Right lobe of liver (tissue), 6 donors: ENCODE data around the gene USP48. TPM values are rescaled to one million over a fixed set of nuclear protein-coding genes. Genes with fewer than 3 reads are reported as not detected.

ENCODE experiments used
- ATAC-seq, 4 donors: fragments of 200-7000 bp; cut with Tn5 transposase; one replicate each; pipeline ENCODE4 v1.9.1; 2020; ENCODE audit warnings: mild to moderate bottlenecking in 4 of 4, moderate library complexity in 4 of 4
- DNase-seq, 3 donors: peaks; one replicate each; pipeline ENCODE4 v3.0.0-alpha.2; 2020
- H3K27ac ChIP-seq, 3 donors: fragments of 200-600 bp; one replicate each; pipeline ENCODE4 v1.8.0; 2022
- H3K27me3 ChIP-seq, 2 donors: fragments of 200-600 bp; one replicate each; pipeline ENCODE4 v1.8.0; 2022
- H3K36me3 ChIP-seq, 4 donors: fragments of 200-600 bp; sonication (generic) in 1 of 4; one replicate each; pipeline versions ENCODE4 v1.5.1 to v1.8.0; 2017 to 2022; ENCODE audit warnings: control low read depth in 1 of 4
- H3K4me1 ChIP-seq, 4 donors: fragments of 200-600 bp; sonication (generic) in 1 of 4; one replicate each; pipeline versions ENCODE4 v1.5.1 to v1.8.0; 2017 to 2022; ENCODE audit warnings: control low read depth in 1 of 4
- H3K4me3 ChIP-seq, 3 donors: fragments of 200-600 bp; one replicate each; pipeline ENCODE4 v1.8.0; 2022
- H3K9me3 ChIP-seq, 4 donors: fragments of 200-600 bp; sonication (generic) in 1 of 4; one replicate each; pipeline versions ENCODE4 v1.5.1 to v1.8.0; 2017 to 2022; ENCODE audit warnings: control low read depth in 1 of 4
- CTCF ChIP-seq, 4 donors: fragments of 200-600 bp in 3 of 4; fragments of 450-650 bp in 1 of 4; IDR thresholded peaks; one replicate each; pipeline versions ENCODE4 v1.5.1 to v1.8.0; 2016 to 2022; ENCODE audit warnings: antibody characterized with exemption in 4 of 4, mild to moderate bottlenecking in 2 of 4
- POLR2A ChIP-seq: fragments of 450-650 bp; IDR thresholded peaks from one replicate; pipeline ENCODE4 v1.6.1; 2017; ENCODE audit warnings: antibody characterized with exemption, mild to moderate bottlenecking
- WGBS: methylation state at CpG from one replicate; pipeline ENCODE4 v1.1.6; 2018; ENCODE audit warnings: low coverage, low lambda C conversion rate; ENCODE audit not compliant: insufficient coverage; ENCODE audit errors: missing lambda C conversion rate; 5-methylcytosine and 5-hydroxymethylcytosine counted together
- intact Hi-C, 2 donors: fragments of 100-400 bp; cut with DNase I; formaldehyde crosslinking; loops; one replicate each; pipeline versions ENCODE4 v1.11.2 to v1.14.1; 2022
- total RNA-seq, 6 experiments: library from RNA; depleted of rRNA in 2 of 6; stranded (reverse); fragments of >200 nt in 2 of 6; fragmentation: NEBNext Ultra II Directional in 3 of 6; extraction: Animal tissue kit (Norgen Biotek cat#: 25700) in 3 of 6; gene quantifications; one replicate each; pipeline versions ENCODE4 v1.1.0 to v1.2.4, GENCODE V29; 2016 to 2023
- donor health status: DM: no; HTN: yes; CAD: no.
- donor health status: DM: no; HTN: no; CAD: no.
- donor health status: DM: no; HTN: no; CAD: no.
- donor health status: DM: no; HTN: yes; CAD: no.
- donor health status: DM: no; HTN: yes; CAD: no.

Gene USP48
- total RNA-seq, 6 experiments from 2014 or later: 21.3 to 24.5 (median 22.8) TPM

DNA sequence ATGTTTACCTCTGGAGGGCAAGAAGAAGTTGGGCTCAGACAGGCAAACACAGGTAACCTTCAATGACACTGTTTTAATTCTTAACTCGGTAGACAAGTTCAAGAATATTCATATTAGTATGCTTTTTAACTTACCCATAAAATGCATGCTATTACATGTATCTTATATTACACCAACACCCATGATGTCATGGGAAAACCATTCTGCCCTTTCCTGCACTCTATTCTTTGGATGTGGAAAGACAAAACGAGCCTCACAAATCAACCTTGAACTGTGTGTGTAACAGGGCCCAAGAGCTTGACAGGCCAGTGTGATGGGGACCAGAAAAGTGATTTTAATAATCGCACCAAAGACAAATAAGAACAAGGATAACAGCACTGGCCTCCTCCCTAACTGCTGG lies 91.2 kb downstream of the USP48 start:
- Histone ChIP-seq H3K27me3 (no peaks in the 10 kb centered on the region), H3K9me3 (no peaks in the 10 kb centered on the region), H3K4me1 (no peaks in the 10 kb centered on the region), H3K27ac (no peak overlapping the region), H3K4me3 (no peak overlapping the region), H3K36me3 (peaks cover 0 to 64% (median 13%) of the 10 kb centered on the region in 4 donors)
- TF ChIP-seq POLR2A (no peak), CTCF (IDR thresholded peaks at IDR 0.05) (no peak)
- no peak for ATAC-seq
- intact Hi-C loops: no loop called here
- 74% methylated on average over 3 of the region's 3 CpGs for WGBS
- DNase-seq: no peak

DNA sequence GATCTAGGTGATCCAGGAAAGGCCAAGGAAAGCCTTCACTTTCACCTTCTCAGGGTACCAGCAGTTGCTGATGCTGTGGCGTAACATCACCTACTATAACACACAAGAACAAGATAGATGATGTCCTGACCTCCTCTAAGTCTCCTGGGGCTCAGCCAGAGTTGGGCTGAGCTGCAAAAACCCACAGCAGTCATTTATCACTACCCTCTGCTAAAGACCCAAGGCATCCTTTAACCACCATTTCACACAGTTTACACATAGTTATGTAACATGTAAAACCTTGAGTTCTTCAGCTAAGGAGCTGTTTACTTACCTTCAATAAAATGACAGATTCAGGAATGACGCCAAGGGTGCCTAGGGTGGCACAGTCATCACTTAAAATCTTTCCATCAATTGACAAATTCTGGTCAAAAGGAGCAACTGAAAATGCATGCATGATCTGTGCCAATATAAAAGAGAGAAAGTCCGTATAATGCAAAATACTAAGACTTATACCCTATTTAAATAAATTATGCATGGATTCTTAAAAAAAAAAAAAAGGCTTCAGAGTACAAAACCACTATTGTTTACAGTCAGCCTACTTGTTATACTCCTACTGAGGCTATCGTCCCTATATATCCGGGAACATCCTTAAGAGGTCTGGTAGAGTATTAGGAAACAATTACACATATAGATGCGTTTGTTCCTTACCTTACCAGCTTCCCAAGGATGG lies 93.1 kb downstream of the USP48 start:
- Histone ChIP-seq H3K4me1 (no peaks in the 10 kb centered on the region), H3K9me3 (no peaks in the 10 kb centered on the region), H3K4me3 (no peak overlapping the region), H3K36me3 (peaks cover 0 to 63% (median 14%) of the 10 kb centered on the region in 4 donors), H3K27ac (no peak overlapping the region), H3K27me3 (no peaks in the 10 kb centered on the region)
- DNase-seq (no peak), ATAC-seq (no peak)
- intact Hi-C loops: no loop called here
- TF ChIP-seq CTCF (IDR thresholded peaks at IDR 0.05) (no peak), POLR2A (no peak)
- 91% methylated on average over 5 of the region's 6 CpGs for WGBS

DNA sequence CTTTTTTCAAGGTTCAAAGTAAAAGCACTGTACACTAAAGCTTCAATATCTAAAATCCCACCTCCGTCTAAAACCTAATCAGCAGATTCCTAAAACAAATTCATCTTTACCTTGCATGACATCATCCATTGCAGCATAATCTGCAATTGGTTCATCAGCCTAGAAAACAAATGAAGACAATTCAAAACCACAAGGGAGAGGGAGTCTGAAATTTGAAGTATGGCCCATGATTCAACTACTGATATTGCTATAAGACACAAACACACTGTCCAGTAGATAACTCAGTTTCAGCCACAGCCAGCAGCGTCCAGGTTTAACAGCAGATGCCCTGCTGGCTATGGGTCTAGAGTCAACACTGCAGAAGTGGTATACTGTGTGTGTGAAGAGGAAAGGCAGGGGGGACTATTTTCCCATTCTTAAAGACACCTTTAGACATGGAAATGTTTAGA lies 95.8 kb downstream of the USP48 start:
- no peak overlapping the region for H3K27ac ChIP-seq
- no peak for TF ChIP-seq POLR2A
- TF ChIP-seq CTCF (IDR thresholded peaks at IDR 0.05): no peak
- 100% methylated on average over 1 of the region's 2 CpGs for WGBS
- no peaks in the 10 kb centered on the region for H3K9me3 ChIP-seq
- peaks cover 0 to 36% (median 9%) of the 10 kb centered on the region in 4 donors for H3K36me3 ChIP-seq
- H3K27me3 ChIP-seq: no peaks in the 10 kb centered on the region
- DNase-seq (no peak), ATAC-seq (no peak)
- no peaks in the 10 kb centered on the region for H3K4me1 ChIP-seq
- intact Hi-C loops: no loop called here
- H3K4me3 ChIP-seq: no peak overlapping the region

DNA sequence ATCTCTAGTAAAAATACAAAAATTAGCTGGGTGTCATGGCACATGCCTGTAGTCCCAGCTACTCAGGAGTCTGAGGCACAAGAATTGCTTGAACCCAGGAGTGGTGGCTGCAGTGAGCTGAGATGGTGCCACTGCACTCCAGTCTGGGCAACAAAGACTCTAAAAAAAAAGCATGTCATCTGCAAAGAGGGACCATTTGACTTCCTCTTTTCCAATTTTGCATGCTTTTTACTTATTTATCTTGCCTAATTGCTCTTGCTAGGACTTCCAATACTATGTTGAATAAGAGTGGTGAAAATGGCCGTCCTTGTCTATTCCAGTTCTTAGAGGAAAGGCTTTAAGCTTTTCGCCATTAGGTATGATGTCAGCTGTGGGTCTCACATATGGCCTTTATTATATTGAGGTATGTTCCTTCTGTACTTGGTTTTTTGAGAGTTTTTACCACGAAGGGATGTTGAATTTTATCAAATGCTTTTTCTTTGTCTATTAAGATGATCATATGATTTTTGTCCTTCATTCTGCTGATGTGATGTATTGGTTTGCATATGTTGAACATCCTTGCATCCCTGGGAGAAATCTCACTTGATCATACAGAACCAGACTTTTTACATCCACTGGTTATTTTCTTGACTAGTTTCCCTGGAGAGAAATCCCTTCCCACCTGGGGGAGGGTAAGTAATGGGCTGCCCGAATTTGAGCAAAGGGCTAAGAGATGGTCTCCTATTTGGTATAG lies 96.8 kb downstream of the USP48 start:
- 92% methylated on average over 4 of the region's 4 CpGs for WGBS
- no peaks in the 10 kb centered on the region for H3K27me3 ChIP-seq
- TF ChIP-seq CTCF (IDR thresholded peaks at IDR 0.05): no peak
- TF ChIP-seq POLR2A: no peak
- no peaks in the 10 kb centered on the region for H3K9me3 ChIP-seq
- peaks cover 0 to 35% (median 5%) of the 10 kb centered on the region in 4 donors for H3K36me3 ChIP-seq
- H3K4me3 ChIP-seq: no peak overlapping the region
- no peaks in the 10 kb centered on the region for H3K4me1 ChIP-seq
- ATAC-seq: no peak
- intact Hi-C loops: no loop called here
- H3K27ac ChIP-seq: no peak overlapping the region
- no peak for DNase-seq
